ENCODE results near the gene TRPV4. TPM values are rescaled to one million over a fixed set of nuclear protein-coding genes. Genes with fewer than 3 reads are reported as not detected.

Gene TRPV4
- total RNA-seq, 1 donor from 2014 or later, result 0.75 TPM

DNA sequence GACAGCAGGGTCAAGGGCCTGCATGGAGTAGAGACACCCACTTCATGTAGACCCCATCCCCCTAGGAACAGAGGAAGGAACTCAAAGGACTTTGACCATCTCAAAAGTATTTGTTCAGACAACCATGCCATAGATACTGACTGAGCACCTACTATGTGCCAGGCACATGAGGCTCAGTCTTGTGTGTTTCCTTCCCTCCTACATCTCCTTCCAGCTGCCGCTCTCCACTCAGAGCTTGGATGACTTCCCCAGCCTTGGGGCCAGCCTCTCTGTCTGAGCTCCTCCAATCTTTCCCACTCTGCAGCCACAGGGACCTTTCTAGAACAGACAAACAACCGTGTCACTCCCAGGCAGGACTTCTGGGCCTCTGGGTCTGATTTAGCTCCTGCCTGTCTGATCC is 2.5 kb downstream of the TRPV4 start:
- peaks cover 11% of the 10 kb centered on the region for H3K27me3 ChIP-seq (ENCODE audit: insufficient read depth, low read length)
- Mint-ChIP-seq H3K27ac (ENCODE audit: unreplicated experiment) (no peak overlapping the region), H3K36me3 (ENCODE audit: low read depth, unreplicated experiment) (no peaks in the 10 kb centered on the region), H3K4me1 (ENCODE audit: low read depth, unreplicated experiment) (no peaks in the 10 kb centered on the region), H3K9me3 (ENCODE audit: unreplicated experiment) (no peaks in the 10 kb centered on the region), H3K27me3 (ENCODE audit: low read depth, unreplicated experiment) (peaks cover 15% of the 10 kb centered on the region), H3K4me3 (ENCODE audit: unreplicated experiment) (no peak overlapping the region)
- no peak overlapping the region for H3K4me2 ChIP-seq (ENCODE audit: low read length)
- no peaks in the 10 kb centered on the region for H3K9me3 ChIP-seq (ENCODE audit: insufficient read depth, low read depth, low read length)
- H3K4me3 ChIP-seq (ENCODE audit: insufficient read depth, low read depth, low read length), result no peak overlapping the region
- TF ChIP-seq CTCF (IDR thresholded peaks at IDR 0.05; ENCODE audit: insufficient read depth, low read depth, low read length), result no peak
- TF ChIP-seq EZH2 (IDR thresholded peaks at IDR 0.05; ENCODE audit: insufficient read depth, low read length), result no peak
- H3K9ac ChIP-seq (ENCODE audit: low read length), result no peak overlapping the region
- peaks cover 16% of the 10 kb centered on the region for H4K20me1 ChIP-seq (ENCODE audit: insufficient read depth, low read length)
- H3K36me3 ChIP-seq (ENCODE audit: insufficient read depth, low read length), result no peaks in the 10 kb centered on the region
- no peak for FAIRE-seq
- no peaks in the 10 kb centered on the region for H3K4me1 ChIP-seq (ENCODE audit: insufficient read depth, low read length)
- H3K27ac ChIP-seq (ENCODE audit: low read depth, low read length), result no peak overlapping the region
- no peak overlapping the region for H2AFZ ChIP-seq (ENCODE audit: low read depth, low read length)
- no peak for DNase-seq (ENCODE audit: low read depth)
- no peaks in the 10 kb centered on the region for H3K79me2 ChIP-seq (ENCODE audit: insufficient read depth, low read length)

- no peak overlapping the region for H3K9ac ChIP-seq (ENCODE audit: low read length)
These were observed 2.9 kb downstream of the TRPV4 start for GRCh38 chr12:109830267-109830666.

More at GRCh38 chr12:109830267-109830666, 2.9 kb downstream of the TRPV4 start:
- H3K36me3 ChIP-seq (ENCODE audit: insufficient read depth, low read length), result no peaks in the 10 kb centered on the region
- Mint-ChIP-seq H3K4me3 (ENCODE audit: unreplicated experiment) (no peak overlapping the region), H3K27me3 (ENCODE audit: low read depth, unreplicated experiment) (peaks cover 17% of the 10 kb centered on the region), H3K27ac (ENCODE audit: unreplicated experiment) (no peak overlapping the region), H3K4me1 (ENCODE audit: low read depth, unreplicated experiment) (no peaks in the 10 kb centered on the region), H3K36me3 (ENCODE audit: low read depth, unreplicated experiment) (no peaks in the 10 kb centered on the region), H3K9me3 (ENCODE audit: unreplicated experiment) (no peaks in the 10 kb centered on the region)
- H3K4me1 ChIP-seq (ENCODE audit: insufficient read depth, low read length), result no peaks in the 10 kb centered on the region
- peaks cover 11% of the 10 kb centered on the region for H3K27me3 ChIP-seq (ENCODE audit: insufficient read depth, low read length)
- H3K79me2 ChIP-seq (ENCODE audit: insufficient read depth, low read length), result no peaks in the 10 kb centered on the region
- no peak overlapping the region for H2AFZ ChIP-seq (ENCODE audit: low read depth, low read length)
- no peak for DNase-seq (ENCODE audit: low read depth)
- FAIRE-seq, result no peak
- no peak overlapping the region for H3K4me2 ChIP-seq (ENCODE audit: low read length)
- H3K4me3 ChIP-seq (ENCODE audit: insufficient read depth, low read depth, low read length), result no peak overlapping the region
- no peak overlapping the region for H3K27ac ChIP-seq (ENCODE audit: low read depth, low read length)
- peaks cover 16% of the 10 kb centered on the region for H4K20me1 ChIP-seq (ENCODE audit: insufficient read depth, low read length)
- TF ChIP-seq CTCF (IDR thresholded peaks at IDR 0.05; ENCODE audit: insufficient read depth, low read depth, low read length), result no peak
- no peak for TF ChIP-seq EZH2 (IDR thresholded peaks at IDR 0.05; ENCODE audit: insufficient read depth, low read length)
- H3K9me3 ChIP-seq (ENCODE audit: insufficient read depth, low read depth, low read length), result no peaks in the 10 kb centered on the region

Data from astrocyte (in vitro differentiated cells and primary cell).